Measurements from ENCODE around the gene ASTN2.

- no peak for TF ChIP-seq CTCF (IDR thresholded peaks at IDR 0.05; ENCODE audit: borderline replicate concordance, extremely low read depth, low read length, poor library complexity, severe bottlenecking)
- TF ChIP-seq EZH2 (IDR thresholded peaks at IDR 0.05; ENCODE audit: borderline replicate concordance, low read depth, low read length, severe bottlenecking) = no peak
Measured at GRCh38 chr9:117120061-117120460, 294.8 kb downstream of the ASTN2 start.

All from DND-41 (cell line).